ENCODE measurements around the gene ACSS3. TPM values are rescaled to one million over a fixed set of nuclear protein-coding genes. Genes with fewer than 3 reads are reported as not detected.

The ACSS3 gene
- total RNA-seq, 1 experiment from 2014 or later, result 19.3 TPM

DNA sequence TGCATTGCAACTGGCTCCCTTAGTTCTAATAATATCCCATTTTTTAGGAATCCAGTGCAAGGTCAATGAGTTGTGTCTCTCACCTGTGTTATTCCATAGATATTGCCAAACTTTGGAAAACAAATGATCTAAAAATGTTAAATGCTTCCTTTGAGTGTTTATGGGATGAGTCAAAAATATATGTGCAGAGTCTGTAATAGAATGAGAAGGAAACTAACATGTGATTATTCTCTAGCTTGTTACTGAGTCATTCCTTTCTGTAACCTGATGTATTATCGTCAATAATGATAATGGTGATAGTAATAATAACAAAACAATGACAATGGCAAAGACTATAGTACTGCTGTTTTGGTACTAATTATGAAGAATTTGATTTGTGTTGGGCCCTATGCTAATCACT, 11.5 kb downstream of the ACSS3 start:
- H2BK15ac ChIP-seq (ENCODE audit: low read depth, low read length), result no peak overlapping the region
- no peaks in the 10 kb centered on the region for H4K20me1 ChIP-seq (ENCODE audit: control insufficient read depth, insufficient read depth, insufficient read length)
- H4K5ac ChIP-seq (ENCODE audit: insufficient read length, low read depth, low read length), result no peak overlapping the region
- no peak for TF ChIP-seq CTCF (conservative IDR thresholded peaks at IDR 0.05)
- H3K18ac ChIP-seq (ENCODE audit: insufficient read length, low read depth, low read length), result no peak overlapping the region
- no peak overlapping the region for H4K8ac ChIP-seq (replicated peaks; ENCODE audit: insufficient read length, low read depth, low read length)
- H3K4me2 ChIP-seq (ENCODE audit: insufficient read depth, insufficient read length, low read length), result no peak overlapping the region
- no peaks in the 10 kb centered on the region for H3K9me3 ChIP-seq (ENCODE audit: control insufficient read depth, low read depth, low read length)
- Mint-ChIP-seq H3K4me1 (peaks cover 42 to 45% of the 10 kb centered on the region in 2 experiments), H3K4me3 (no peak overlapping the region), H3K36me3 (ENCODE audit: insufficient read depth in 1 of 3, low read depth in 3 of 3) (no peaks in the 10 kb centered on the region), H3K9me3 (no peaks in the 10 kb centered on the region), H3K27me3 (ENCODE audit: low read depth) (no peaks in the 10 kb centered on the region), H3K27ac (no peak overlapping the region)
- no peak overlapping the region for H2BK20ac ChIP-seq (ENCODE audit: low read depth, low read length, poor library complexity, severe bottlenecking)
- H3K56ac ChIP-seq (ENCODE audit: insufficient read length, low read depth, low read length), result no peak overlapping the region
- no peak overlapping the region for H3K4ac ChIP-seq (ENCODE audit: low read depth, low read length)
- no peak overlapping the region for H3T11ph ChIP-seq (ENCODE audit: low read length)
- no peak for DNase-seq
- no CpG with 5 or more reads among the region's 1 CpG for WGBS (ENCODE audit: extremely low coverage, insufficient read length, low lambda C conversion rate)
- no peaks in the 10 kb centered on the region for H3K23me2 ChIP-seq (ENCODE audit: insufficient read length, low read depth, low read length, poor library complexity, severe bottlenecking)
- H3K79me1 ChIP-seq (ENCODE audit: insufficient read depth, low read depth, low read length, poor library complexity, severe bottlenecking), result no peaks in the 10 kb centered on the region
- H2AFZ ChIP-seq (ENCODE audit: low read length), result no peak overlapping the region
- no peak overlapping the region for H3K23ac ChIP-seq (ENCODE audit: insufficient read length, low read depth, low read length)
- no peak overlapping the region for H3K14ac ChIP-seq (ENCODE audit: insufficient read depth, low read length)
- H3K27ac ChIP-seq (ENCODE audit: insufficient read length, low read depth, low read length), result no peak overlapping the region
- peaks cover 2% of the 10 kb centered on the region; the same call in 1 of the 2 replicates for H3K4me1 ChIP-seq (ENCODE audit: insufficient read depth, low read length)
- no peak overlapping the region for H3K9ac ChIP-seq (ENCODE audit: extremely low read depth, insufficient read length, low read length)
- H2BK12ac ChIP-seq (ENCODE audit: insufficient read length, low read depth, low read length), result no peak overlapping the region
- no peak overlapping the region for H2BK5ac ChIP-seq (ENCODE audit: insufficient read length, low read length)
- no peaks in the 10 kb centered on the region for H3K79me2 ChIP-seq (ENCODE audit: insufficient read depth, low read length)
- no peaks in the 10 kb centered on the region for H3K27me3 ChIP-seq (ENCODE audit: insufficient read depth, low read length)
- no peak overlapping the region for H4K91ac ChIP-seq (ENCODE audit: insufficient read length, low read depth, low read length)
- H2AK5ac ChIP-seq (ENCODE audit: insufficient read length, low read length), result no peak overlapping the region
- H2BK120ac ChIP-seq (ENCODE audit: low read depth, low read length, poor library complexity, severe bottlenecking), result no peak overlapping the region

All from H9 (cell line).